Measurements from ENCODE around the gene ANKRD10.

Gene ANKRD10

DNA sequence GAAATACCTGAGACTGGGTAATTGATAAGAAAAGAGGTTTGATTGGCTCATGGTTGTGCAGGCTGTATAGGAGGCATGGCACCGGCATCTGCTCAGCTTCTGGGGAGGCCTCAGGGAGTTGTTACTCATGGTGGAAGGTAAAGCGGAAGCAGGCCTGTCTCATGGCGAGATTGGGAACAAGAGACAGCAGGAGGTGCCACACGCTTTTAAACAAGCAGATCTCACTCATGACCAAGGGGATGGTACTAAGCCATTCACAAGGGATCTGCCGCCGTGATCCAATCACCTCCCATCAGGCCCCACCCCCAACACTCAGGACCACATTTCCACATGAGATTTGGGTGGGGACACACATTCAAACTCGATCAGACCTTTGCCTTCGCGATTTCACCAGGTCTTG, 86.2 kb downstream of the ANKRD10 start:
- DNase-seq: no peak
